Right lobe of liver (tissue), 4 donors: ENCODE results near the gene MAP3K3.

Experiments used
- CTCF ChIP-seq, 4 donors: fragments of 200-600 bp in 3 of 4; fragments of 450-650 bp in 1 of 4; IDR thresholded peaks; one replicate each; pipeline versions ENCODE4 v1.5.1 to v1.8.0; 2016 to 2022; ENCODE audit warnings: antibody characterized with exemption in 4 of 4, mild to moderate bottlenecking in 2 of 4
- POLR2A ChIP-seq: fragments of 450-650 bp; IDR thresholded peaks from one replicate; pipeline ENCODE4 v1.6.1; 2017; ENCODE audit warnings: antibody characterized with exemption, mild to moderate bottlenecking
- donor health status: DM: no; HTN: no; CAD: no.
- donor health status: DM: no; HTN: no; CAD: no.
- donor health status: DM: no; HTN: yes; CAD: no.

GRCh38 chr17:63685041-63685440 lies 62.8 kb downstream of the MAP3K3 start:
- TF ChIP-seq POLR2A (no peak), CTCF (IDR thresholded peaks at IDR 0.05) (no peak)
